Osteoblast (primary cell): ENCODE measurements around the gene VWCE. TPM values are rescaled to one million over a fixed set of nuclear protein-coding genes. Genes with fewer than 3 reads are reported as not detected.
A peak's percentile ranks its signal among the peaks of the same experiment; 100 is the strongest.

Experiments
- DNase-seq: peaks from one replicate; pipeline ENCODE4 v3.0.0; 2011; ENCODE audit warnings: low spot score, mixed read lengths; ENCODE audit not compliant: insufficient read length; ENCODE audit errors: missing footprints
- H2AFZ ChIP-seq: 2 replicates; pipeline ENCODE4 v1.6.0; 2011; ENCODE audit warnings: mild to moderate bottlenecking, low read length
- H3K27ac ChIP-seq: 2 replicates; pipeline ENCODE4 v1.5.1; 2011; ENCODE audit warnings: mild to moderate bottlenecking, low read depth, low read length, moderate library complexity
- H3K27me3 ChIP-seq: 2 replicates; pipeline ENCODE4 v1.6.0; 2012; ENCODE audit warnings: mild to moderate bottlenecking, control low read depth, inconsistent platforms, low read length, moderate library complexity; ENCODE audit not compliant: insufficient read depth
- H3K36me3 ChIP-seq: 2 replicates; pipeline ENCODE4 v1.5.1; 2011; ENCODE audit warnings: mild to moderate bottlenecking, low read length, control low read depth, moderate library complexity; ENCODE audit not compliant: insufficient read depth
- H3K4me1 ChIP-seq: 2 replicates; pipeline ENCODE4 v1.5.1; 2011; ENCODE audit warnings: mild to moderate bottlenecking, low read length, control low read depth, moderate library complexity; ENCODE audit not compliant: insufficient read depth
- H3K4me2 ChIP-seq: 2 replicates; pipeline ENCODE4 v1.6.0; 2011; ENCODE audit warnings: mild to moderate bottlenecking, low read length; ENCODE audit not compliant: insufficient read depth
- H3K4me3 ChIP-seq: fragments of 200-600 bp; sonication (generic); 3 replicates; pipeline ENCODE4 v1.5.1; 2012; ENCODE audit warnings: mild to moderate bottlenecking, low read length, inconsistent platforms; ENCODE audit not compliant: insufficient read depth
- H3K79me2 ChIP-seq: 2 replicates; pipeline ENCODE4 v1.6.0; 2012; ENCODE audit warnings: mild to moderate bottlenecking, low read length, control low read depth, inconsistent platforms; ENCODE audit not compliant: insufficient read depth
- H3K9me3 ChIP-seq: 2 replicates; pipeline ENCODE4 v1.5.1; 2011; ENCODE audit warnings: low read depth, low read length, control low read depth
- H4K20me1 ChIP-seq: 2 replicates; pipeline ENCODE4 v1.6.0; 2012; ENCODE audit warnings: mild to moderate bottlenecking, low read length, control low read depth; ENCODE audit not compliant: insufficient read depth
- total RNA-seq: library from RNA; depleted of rRNA; stranded (reverse); fragments of >200 nt; gene quantifications from 2 replicates; pipeline ENCODE4 v1.2.3, GENCODE V29; 2012
- TF ChIP-seq, protein P1 (sequence below): IDR thresholded peaks from 2 replicates; pipeline ENCODE4 v1.5.1; 2011; ENCODE audit warnings: mild to moderate bottlenecking, low read depth, low read length, moderate library complexity; ENCODE audit errors: extremely low read depth

VWCE gene
- total RNA-seq, 1 donor: 4.7 TPM

DNA sequence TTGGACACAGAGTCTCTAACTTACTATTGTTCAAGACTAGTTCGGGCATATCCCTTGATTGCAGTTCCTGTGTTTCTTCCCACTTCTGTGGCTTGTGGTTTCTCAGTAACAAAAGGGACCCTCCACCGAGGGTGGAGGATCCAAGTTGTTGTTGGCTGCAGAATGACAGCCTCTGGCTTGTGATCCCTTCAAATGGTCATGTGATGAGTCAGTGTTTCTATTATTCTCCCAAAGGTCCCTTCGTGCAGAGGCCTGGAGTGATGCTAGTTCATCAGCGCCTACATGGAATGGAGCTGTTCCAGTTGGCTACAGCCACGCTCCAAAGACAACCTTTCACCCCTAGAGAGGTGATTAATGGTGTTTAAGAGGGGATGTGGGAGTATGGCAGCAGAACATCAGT, 2.6 kb upstream of the VWCE start:
- H2AFZ ChIP-seq: no peak overlapping the region
- H3K4me2 ChIP-seq: peak overlapping the region; percentile 54
- TF ChIP-seq, protein P1, sequence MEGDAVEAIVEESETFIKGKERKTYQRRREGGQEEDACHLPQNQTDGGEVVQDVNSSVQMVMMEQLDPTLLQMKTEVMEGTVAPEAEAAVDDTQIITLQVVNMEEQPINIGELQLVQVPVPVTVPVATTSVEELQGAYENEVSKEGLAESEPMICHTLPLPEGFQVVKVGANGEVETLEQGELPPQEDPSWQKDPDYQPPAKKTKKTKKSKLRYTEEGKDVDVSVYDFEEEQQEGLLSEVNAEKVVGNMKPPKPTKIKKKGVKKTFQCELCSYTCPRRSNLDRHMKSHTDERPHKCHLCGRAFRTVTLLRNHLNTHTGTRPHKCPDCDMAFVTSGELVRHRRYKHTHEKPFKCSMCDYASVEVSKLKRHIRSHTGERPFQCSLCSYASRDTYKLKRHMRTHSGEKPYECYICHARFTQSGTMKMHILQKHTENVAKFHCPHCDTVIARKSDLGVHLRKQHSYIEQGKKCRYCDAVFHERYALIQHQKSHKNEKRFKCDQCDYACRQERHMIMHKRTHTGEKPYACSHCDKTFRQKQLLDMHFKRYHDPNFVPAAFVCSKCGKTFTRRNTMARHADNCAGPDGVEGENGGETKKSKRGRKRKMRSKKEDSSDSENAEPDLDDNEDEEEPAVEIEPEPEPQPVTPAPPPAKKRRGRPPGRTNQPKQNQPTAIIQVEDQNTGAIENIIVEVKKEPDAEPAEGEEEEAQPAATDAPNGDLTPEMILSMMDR: no peak
- peak overlapping the region; percentile 94 for H3K27ac ChIP-seq
- no peak overlapping the region for H3K4me3 ChIP-seq
- H4K20me1 ChIP-seq: peaks cover 12% of the 10 kb centered on the region
- DNase-seq: peak; percentile 98
- H3K27me3 ChIP-seq: no peaks in the 10 kb centered on the region
- no peaks in the 10 kb centered on the region for H3K79me2 ChIP-seq
- peaks cover 35% of the 10 kb centered on the region for H3K36me3 ChIP-seq
- peaks cover 45% of the 10 kb centered on the region for H3K4me1 ChIP-seq
- H3K9me3 ChIP-seq: no peaks in the 10 kb centered on the region

DNA sequence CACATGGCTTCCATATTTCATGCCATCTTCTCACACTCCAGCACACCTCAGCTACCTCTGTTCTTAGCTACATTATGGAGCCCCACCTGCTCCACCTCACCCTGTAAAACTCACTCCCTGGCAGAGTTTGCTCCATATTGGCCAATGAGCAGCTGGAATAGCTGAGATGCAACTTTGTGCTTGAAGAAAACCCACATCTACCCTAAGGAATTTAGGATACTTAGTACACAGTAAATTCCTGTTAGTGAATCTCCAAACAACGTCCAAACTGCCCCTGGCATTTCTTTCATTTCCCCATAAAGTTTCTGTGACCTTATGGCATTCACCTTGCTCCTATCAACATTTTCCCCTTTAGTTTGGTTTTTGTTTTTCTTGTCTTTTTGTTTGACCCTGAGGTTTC, 2.2 kb upstream of the VWCE start:
- TF ChIP-seq, protein P1: no peak
- Histone ChIP-seq H3K27me3 (no peaks in the 10 kb centered on the region), H3K27ac (peak overlapping the region; percentile 94), H4K20me1 (peaks cover 10% of the 10 kb centered on the region), H3K9me3 (no peaks in the 10 kb centered on the region), H3K4me2 (peak overlapping the region; percentile 54), H3K79me2 (no peaks in the 10 kb centered on the region), H3K4me3 (no peak overlapping the region), H3K36me3 (peaks cover 31% of the 10 kb centered on the region), H3K4me1 (peaks cover 45% of the 10 kb centered on the region), H2AFZ (no peak overlapping the region)
- peak; percentile 93 for DNase-seq

DNA sequence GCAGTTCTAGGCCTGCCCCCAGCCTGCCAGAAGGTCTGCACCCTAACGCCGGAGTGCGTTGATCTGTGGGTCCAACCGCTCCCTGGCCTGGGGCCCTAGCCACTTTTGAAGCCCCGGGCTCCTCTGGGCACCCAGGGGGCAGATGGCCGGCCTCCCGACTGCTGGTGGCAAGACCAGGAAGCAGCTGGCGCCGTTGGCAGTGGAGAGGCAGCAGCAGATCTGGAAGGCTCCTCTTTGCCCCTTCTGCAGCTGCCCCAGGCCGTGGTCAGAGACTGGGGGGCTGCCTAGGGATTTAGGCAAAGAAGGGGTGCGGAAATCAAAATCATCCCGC, 445 bp upstream of the VWCE start:
- peak overlapping the region; percentile 74 for H3K4me3 ChIP-seq
- TF ChIP-seq, protein P1: no peak
- peak overlapping the region; percentile 59 for H3K27ac ChIP-seq

DNA sequence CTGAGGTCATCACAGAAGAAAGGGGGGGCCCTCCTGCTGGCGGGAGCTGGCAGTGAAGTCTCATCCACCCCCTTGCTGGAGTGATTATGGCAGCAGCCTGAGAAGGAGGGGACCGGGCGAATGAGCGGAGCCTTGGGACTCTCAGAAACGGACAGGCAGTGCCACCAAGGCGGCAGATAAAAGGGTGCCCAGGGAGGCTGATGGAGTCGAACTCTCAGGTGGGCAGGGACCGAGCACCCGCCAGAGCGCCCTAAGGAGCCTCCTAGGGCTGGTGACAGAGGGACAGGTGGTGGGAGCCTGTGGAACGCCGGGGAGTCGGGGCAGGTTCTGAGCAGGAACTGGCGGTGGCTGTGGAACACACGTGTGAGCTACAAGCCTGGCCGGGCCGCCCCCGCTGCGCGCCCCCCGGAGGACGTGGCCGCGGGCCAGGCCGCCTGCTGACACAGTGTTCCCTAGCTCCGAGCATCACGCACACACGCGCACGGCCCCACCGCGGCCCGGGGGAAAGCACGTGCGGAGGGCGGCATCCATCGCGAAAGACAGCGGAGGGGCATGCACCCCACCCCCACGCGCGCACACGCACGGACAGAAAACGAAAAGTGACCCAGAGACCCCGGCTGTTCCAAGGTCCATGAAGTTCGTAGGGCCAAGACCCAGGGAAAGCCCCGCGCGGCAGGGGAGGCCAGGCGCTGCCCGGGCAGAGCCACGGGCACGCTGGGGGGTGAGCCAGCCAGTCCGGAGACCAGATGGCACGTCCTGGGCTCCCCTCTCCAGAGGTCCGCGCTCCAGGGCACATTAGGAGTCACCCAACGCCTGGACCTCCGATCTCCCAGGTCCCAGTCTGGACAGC, 1.0 kb downstream of the VWCE start:
- no peaks in the 10 kb centered on the region for H3K36me3 ChIP-seq
- H3K27ac ChIP-seq: peak overlapping the region; percentile 59

More for the DNA sequence above, 445 bp upstream of the VWCE start:
- H3K36me3 ChIP-seq: peaks cover 13% of the 10 kb centered on the region
- H2AFZ ChIP-seq: no peak overlapping the region
- no peaks in the 10 kb centered on the region for H3K79me2 ChIP-seq
- H3K9me3 ChIP-seq: no peaks in the 10 kb centered on the region
- H4K20me1 ChIP-seq: peaks cover 3% of the 10 kb centered on the region
- H3K27me3 ChIP-seq: no peaks in the 10 kb centered on the region
- H3K4me1 ChIP-seq: peaks cover 45% of the 10 kb centered on the region
- peak overlapping the region; percentile 92 for H3K4me2 ChIP-seq
- no peak for DNase-seq

More for the DNA sequence above, 1.0 kb downstream of the VWCE start:
- H3K9me3 ChIP-seq: no peaks in the 10 kb centered on the region
- peaks cover 44% of the 10 kb centered on the region for H3K4me1 ChIP-seq
- TF ChIP-seq, protein P1: peak; percentile 21
- no peak overlapping the region for H2AFZ ChIP-seq
- peaks cover 3% of the 10 kb centered on the region for H4K20me1 ChIP-seq
- H3K4me3 ChIP-seq: peak overlapping the region; percentile 74
- peak overlapping the region; percentile 92 for H3K4me2 ChIP-seq
- DNase-seq: peak; percentile 95
- H3K79me2 ChIP-seq: no peaks in the 10 kb centered on the region
- H3K27me3 ChIP-seq: no peaks in the 10 kb centered on the region
